Stimulated activated CD8-positive, alpha-beta memory T cell treated with anti-CD3 and anti-CD28 coated beads, Interleukin-15, amount 100 ng/mL, for 1 hour (primary cell): Measurements from ENCODE around the gene ADAM15.

Experiments used
- DNase-seq: peaks from one replicate; pipeline ENCODE4 v3.0.0-alpha.2; 2020; ENCODE audit warnings: low read depth

Gene ADAM15

GRCh38 chr1:155032886-155033285 lies 18.2 kb upstream of the ADAM15 start:
- DNase-seq, result no peak

DNA sequence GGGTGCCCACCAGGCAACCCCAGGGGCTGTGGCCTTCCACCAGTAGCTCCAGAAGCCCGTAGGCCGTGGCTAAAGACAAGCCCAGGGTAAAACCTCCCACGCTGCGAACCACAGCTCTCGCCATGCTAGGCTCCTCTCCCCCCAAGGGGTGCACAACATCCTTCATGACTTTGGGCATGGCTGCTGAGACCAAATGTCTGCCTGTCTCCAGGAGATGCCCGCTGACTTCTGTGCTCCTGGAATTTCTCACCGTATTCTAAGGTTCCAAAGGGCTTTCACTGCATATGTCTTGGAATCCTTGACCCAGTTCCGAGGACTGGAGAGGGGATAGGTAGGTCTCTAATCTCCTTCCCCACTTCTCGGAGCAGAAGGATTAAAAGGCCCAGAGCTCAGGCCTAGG lies 17.6 kb upstream of the ADAM15 start, which contains the start of the genes DCST1 and DCST2:
DCST1 (plus strand) TSS at position 301 of the 400 bp plus-strand sequence. CDS start 213 bp downstream, outside the sequence.
DCST2 (minus strand) TSS at position 258 of the 400 bp plus-strand sequence; CDS start at position 178, 80 bp downstream.
- no peak for DNase-seq

DNA sequence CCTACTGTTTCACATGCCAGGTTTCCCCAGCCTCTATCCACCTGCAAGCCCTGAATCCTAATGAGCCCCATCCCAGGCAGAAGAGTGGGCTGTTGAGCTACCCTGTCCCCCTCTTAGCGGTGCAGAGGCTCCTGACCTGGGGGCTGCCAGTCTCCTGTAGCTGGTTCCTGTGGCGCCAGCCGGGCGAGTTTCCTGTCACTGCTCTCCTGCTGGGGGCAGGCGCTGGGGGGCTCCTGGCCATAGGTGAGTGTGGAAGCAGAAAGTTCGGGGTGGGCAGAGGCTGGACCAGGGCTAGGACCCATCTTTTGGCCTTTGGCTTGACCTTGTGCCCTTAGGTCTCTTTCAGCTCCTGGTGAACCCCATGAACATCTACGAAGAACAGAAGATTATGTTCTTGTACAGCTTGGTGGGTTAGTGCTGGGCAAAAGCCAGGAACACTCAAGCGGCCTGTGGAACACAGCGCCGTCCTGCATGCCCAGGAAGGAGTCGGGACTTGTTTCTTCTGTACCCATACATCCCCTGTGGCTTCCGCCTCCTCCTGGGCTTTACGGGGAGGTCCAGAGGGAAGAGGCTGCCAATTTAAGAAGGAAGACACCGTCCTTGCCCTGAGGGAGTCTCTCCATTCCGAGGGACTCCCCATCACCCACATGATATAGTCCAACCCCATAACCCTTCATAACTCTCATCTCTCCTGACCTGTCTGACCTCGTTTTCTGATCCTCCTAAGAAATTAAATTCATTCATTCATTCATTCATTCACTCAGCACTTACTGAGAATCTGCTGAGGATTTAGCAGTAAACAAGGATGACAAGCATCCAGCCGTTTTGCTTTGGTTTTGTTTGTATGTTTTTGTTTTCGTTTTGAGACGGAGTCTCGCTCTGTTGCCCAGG lies 16.6 kb upstream of the ADAM15 start:
- no peak for DNase-seq

DNA sequence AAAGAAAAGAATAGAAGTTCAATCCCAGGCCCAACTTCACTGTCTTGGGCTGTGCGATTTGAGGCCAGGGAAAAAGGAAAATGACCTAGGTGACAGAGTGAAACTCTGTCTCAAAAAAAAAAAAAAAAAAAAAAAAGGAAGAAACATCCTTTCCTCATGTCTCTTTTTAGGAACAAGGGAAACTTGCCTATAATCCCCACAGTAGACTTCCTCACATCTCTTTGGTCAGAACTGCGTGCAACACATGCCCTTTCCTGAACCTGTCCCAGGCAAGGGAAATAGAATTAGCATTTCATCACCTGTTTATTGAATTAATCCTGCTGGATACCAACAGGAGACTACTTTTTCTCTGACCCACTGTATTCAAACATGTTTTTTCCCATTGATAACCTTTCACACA lies 15.2 kb upstream of the ADAM15 start:
- DNase-seq, result no peak

DNA sequence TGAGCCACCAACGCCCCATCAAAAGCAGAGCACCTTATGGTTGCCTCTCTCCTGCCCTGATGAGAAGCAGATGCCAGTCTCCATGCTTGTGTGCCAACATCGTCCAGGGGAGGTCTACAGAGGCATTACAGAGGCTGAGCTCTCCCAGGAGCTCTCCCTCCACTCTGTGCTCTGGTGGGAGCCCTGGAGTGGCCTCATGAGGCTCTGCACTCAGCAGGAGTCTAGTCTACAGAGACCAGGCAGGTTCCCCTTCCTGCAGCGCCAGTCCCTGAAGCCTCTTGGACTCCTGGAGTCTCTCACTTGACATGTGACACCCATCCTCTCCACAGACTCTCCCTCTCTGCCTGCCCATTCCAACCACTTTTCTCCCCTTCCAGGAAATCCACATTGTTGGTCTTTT lies 14.1 kb upstream of the ADAM15 start:
- no peak for DNase-seq

DNA sequence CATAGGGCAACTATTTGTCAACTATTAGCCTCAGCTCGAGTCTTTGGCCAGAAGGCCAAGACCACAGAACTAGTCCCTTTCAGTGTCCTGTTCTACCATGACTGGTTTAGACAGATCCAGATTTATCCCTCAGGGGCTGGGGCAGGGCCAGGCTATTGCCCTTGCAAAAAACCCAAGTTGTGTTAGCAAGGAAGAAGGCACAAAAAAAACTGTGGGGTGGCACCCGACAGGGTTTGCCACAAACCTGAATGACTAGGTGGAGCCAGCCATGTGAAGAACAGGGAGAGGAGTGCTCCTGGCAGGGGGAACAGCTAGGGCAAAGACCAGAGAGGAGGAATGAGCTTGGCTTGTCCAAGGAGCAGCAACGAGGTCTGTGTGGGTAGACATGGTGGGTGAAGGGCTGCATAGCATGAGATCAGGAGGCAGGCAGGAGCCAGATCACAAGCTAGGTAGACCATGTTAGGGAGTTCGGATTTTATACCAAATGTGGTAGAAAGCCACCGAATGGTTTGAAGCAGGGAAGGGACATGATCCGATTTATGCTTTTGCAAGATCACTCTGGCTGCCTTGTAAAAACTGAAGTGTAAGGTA lies 13.2 kb upstream of the ADAM15 start:
- DNase-seq, result no peak

- no peak for DNase-seq
These were observed 12.4 kb upstream of the ADAM15 start for GRCh38 chr1:155038602-155039307.

DNA sequence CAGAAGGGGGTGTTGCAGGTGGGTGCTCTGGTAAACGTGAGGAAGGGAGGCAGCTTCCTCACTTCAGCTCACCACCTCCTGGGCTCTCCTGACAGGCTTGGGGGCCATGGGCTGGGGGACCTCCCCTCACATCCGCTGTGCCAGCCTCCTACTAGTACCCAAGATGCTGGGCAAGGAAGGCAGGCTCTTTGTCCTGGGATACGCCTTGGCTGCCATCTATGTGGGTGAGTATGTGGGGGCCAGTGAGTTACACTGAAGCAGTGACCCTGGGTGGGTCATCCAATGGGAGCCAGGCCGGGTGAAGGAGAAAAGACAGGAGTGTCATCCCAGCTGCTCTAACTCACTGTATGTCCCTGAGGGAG lies 11.8 kb upstream of the ADAM15 start:
- DNase-seq, result no peak

GRCh38 chr1:155040358-155041093 lies 10.6 kb upstream of the ADAM15 start:
- DNase-seq, result no peak

DNA sequence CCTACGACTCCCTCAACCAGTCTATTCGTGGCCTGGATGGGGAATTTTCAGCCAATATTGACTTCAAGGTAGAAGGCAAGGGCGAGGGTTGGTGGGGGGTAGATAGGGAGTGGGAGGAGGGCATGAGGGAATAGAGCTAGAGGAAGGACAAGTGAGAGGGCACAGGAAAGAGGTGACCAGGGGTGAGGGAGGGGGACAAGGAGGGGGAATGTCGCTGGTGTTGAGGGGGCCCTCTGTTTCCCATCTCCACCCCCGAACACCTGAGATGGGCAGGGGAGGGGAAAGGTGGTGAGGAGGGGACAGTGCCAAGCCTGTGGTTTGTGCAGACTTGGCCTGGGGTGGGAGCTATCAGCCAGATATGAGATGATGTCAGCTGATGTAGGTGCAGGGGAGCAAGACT lies 8.3 kb upstream of the ADAM15 start:
- no peak for DNase-seq

DNA sequence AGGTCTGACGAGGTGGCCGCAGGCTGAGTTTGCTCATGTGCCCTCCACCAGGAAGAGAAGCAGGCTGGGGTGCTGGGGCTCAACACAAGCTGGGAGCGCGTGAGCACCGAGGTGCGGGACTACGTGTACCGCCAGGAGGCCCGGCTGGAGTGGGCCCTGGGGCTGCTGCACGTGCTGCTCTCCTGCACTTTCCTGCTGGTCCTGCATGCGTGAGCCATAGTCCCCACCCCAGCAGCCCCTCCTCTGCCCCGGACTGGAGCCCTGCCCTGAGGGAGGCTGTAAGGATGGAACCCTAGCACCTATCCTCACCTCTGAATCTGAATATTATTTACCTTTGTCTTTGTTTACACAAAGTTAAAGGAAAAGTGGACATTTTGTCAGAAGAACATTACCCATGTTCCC lies 7.8 kb upstream of the ADAM15 start:
- DNase-seq, result no peak

DNA sequence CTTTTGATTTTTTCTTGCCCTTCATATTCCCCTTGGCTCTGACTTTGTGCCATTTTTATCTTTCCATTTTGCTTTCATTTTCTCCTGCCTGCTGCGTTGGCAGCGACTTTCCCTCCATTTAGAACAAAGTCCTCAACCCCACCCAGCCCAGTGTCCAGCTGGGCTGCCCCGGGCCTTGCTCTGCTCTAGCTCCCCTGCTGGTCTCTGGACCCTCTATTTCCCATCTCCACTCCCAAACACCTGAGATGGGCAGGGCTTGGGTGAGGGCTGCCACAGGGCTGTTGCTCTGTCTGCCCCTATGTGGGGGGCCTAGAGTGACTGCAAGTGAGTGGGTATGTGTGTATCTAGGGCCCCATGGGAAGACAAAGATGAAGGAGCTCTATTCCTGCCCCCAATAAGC lies 7.3 kb upstream of the ADAM15 start:
- no peak for DNase-seq

- no peak for DNase-seq
These were observed 6.8 kb upstream of the ADAM15 start for GRCh38 chr1:155044365-155044764.

DNA sequence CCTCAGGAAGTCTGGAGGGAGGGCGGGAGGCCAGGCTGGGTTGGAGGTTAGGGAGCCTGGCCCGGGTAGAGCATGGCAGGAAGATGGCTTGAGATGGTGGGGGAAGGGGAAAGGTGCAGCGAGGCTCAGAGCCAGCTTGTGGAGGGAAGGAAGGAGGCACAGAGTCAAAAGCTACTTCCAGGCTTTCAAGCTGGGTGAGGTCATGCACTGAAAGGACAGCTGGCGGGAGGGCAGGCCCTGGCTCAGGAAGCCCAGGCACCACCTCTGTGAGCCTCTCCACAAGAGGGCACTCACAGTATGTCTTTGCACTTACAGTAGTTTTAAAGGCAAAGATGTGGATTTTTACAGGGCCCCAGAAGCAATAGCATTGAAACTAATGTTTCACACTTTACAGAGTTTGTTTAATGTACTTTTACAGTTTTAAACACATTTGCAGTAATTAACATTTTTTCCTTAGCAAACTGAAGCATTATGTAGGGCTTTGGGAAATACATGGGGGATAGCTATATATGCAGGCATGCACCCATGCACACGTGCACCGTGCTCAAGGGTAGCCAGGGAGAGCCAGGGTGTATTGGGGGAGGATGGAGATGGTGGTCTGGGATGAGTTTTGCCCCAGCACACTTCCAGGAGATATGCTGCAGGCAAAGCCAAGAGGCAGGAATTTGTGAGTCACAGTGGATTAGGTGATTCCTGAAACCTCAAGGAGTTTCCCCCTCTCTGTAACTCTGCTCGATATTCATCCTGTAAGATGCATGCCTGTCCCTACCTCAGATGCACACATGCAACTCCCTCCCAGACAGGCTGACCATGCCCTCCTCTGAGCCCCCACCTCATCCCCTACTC lies 6.1 kb upstream of the ADAM15 start:
- DNase-seq, result no peak

DNA sequence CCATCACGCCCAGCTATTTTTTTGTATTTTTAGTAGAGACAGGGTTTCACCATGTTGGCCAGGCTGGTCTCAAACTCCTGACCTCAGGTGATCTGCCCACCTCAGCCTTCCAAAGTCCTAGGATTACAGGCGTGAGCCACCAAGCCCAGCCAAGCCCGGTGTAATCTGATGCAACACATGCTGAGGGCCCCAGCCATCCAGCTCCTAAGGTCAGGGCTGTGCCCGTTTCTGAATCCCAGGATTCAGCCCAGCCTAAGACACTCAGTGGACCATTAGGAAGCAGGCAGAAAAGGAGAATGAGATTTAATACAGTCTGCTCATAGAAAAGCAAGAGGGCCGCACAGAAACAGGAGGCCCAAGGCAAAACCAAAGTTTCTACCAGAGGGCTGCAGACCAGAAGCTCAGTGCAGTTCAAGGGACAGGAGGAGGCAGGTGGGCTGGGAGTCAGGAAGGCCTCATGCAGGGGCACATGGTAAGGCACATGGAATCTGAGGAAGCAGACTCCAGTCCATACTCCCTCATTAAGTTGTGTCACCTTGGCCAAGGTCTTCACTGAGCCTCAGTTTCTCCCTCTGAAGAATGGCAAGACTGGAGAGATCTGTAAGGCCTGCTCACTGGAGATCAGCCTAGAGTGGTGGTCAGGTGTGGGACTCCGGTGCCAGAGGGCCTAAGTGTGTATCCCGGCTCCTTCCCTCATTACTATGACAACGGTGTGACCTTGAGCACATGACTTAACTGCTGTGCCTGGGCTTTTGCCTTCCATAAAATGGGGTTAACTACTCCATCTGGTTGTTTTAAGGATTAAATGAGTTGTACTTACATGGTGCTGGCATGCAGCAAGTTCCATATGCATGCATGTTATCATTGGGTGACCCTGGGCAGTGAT lies 2.4 kb upstream of the ADAM15 start:
- DNase-seq, result no peak

- DNase-seq, result no peak
These were observed 1.2 kb upstream of the ADAM15 start for GRCh38 chr1:155049651-155050559.

DNA sequence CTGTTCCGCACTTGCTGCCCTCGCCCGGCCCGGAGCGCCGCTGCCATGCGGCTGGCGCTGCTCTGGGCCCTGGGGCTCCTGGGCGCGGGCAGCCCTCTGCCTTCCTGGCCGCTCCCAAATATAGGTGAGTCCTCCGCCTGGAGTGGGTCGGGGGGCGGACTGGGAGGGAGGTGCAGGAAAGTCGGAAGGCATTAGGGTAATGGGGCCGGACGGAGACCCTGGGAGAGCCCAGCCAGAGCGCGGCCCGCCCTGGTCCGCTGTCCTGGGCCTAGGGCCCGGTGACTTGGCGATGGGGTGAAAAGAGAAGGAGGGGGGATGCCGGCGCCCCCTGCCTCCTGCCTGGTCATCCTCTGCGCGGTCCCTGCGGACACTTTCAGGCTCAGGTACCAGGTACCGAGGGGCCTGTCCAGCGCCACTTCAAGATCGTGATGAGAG lies 243 bp downstream of the ADAM15 start:
- no peak for DNase-seq

- DNase-seq, result no peak
These were observed 772 bp downstream of the ADAM15 start for GRCh38 chr1:155051777-155052398.
